Large intestine (tissue), 3 donors: ENCODE results near the gene SRGAP1. TPM values are rescaled to one million over a fixed set of nuclear protein-coding genes. Genes with fewer than 3 reads are reported as not detected.
"Not testable (repeated sequence)": the region's sequence is repeated elsewhere in the genome, so short reads cannot be mapped to it uniquely, and the experiment has no call there.

Experiments
- DNase-seq, 2 donors: peaks; one replicate each; pipeline versions ENCODE4 v3.0.0 to v3.0.0-alpha.2; 2013
- H3K27ac ChIP-seq: one replicate; pipeline ENCODE4 v1.5.1; 2013; ENCODE audit warnings: low read length
- H3K27me3 ChIP-seq: 2 replicates; pipeline ENCODE4 v1.6.1; 2013; ENCODE audit warnings: low read length; ENCODE audit not compliant: control insufficient read depth, insufficient read depth
- H3K36me3 ChIP-seq: 2 replicates; pipeline ENCODE4 v1.6.1; 2013; ENCODE audit warnings: low read length; ENCODE audit not compliant: control insufficient read depth, insufficient read depth
- H3K4me1 ChIP-seq: one replicate; pipeline ENCODE4 v1.6.1; 2013; ENCODE audit warnings: low read length; ENCODE audit not compliant: control insufficient read depth, insufficient read depth
- H3K4me3 ChIP-seq: one replicate; pipeline ENCODE4 v1.5.1; 2013; ENCODE audit warnings: low read length
- H3K9me3 ChIP-seq: one replicate; pipeline ENCODE4 v1.6.1; 2013; ENCODE audit warnings: mild to moderate bottlenecking, low read depth, low read length, moderate library complexity; ENCODE audit not compliant: control insufficient read depth
- WGBS: methylation state at CpG from one replicate; pipeline ENCODE4 v1.1.5; 2013; ENCODE audit warnings: low lambda C conversion rate; ENCODE audit not compliant: insufficient coverage; 5-methylcytosine and 5-hydroxymethylcytosine counted together
- polyA plus RNA-seq: library from polyadenylated mRNA; unstranded; fragments of 120-200 nt; gene quantifications from one replicate; pipeline ENCODE4 v1.2.1, GENCODE V29; 2013

SRGAP1 gene
- polyA plus RNA-seq, 1 donor: 8.6 TPM

DNA sequence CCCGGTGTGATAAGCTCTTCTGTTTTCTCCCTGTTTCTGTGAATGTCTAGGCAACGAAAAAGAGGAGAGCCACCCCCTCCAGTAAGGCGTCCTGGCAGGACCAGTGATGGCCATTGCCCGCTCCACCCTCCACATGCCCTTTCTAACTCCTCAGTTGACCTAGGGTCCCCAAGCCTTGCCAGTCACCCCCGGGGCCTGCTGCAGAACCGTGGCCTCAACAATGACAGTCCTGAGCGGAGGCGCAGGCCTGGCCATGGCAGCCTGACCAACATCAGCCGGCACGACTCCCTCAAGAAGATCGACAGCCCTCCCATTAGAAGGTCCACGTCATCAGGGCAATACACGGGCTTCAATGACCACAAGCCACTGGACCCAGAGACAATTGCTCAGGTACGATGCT is 283.3 kb downstream of the SRGAP1 start:
- Histone ChIP-seq H3K27me3 (no peaks in the 10 kb centered on the region), H3K4me1 (no peaks in the 10 kb centered on the region), H3K27ac (no peak overlapping the region), H3K36me3 (peaks cover 36% of the 10 kb centered on the region), H3K9me3 (no peaks in the 10 kb centered on the region), H3K4me3 (no peak overlapping the region)
- WGBS: no CpG with 5 or more reads among the region's 14 CpGs
- no peak for DNase-seq

DNA sequence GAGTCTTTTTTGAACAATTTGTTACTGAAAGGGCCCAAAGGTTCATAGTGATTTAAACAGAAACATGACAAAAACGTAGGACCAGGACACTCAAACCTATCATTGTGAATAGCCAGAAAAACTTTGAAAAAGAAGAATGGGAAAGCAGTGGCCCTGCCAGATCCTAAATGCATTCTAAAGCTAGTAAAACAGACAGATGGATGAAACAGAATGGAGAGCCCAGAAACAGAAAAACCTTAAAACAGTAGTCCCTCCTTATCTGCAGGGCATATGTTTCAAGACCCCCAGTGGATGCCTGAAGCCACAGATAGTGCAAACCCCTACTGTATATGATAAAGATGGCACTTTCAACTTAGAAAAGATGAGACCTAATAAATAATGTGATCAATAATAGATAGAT is 283.9 kb downstream of the SRGAP1 start:
- no peak overlapping the region for H3K4me3 ChIP-seq
- no peaks in the 10 kb centered on the region for H3K27me3 ChIP-seq
- WGBS: no CpG with 5 or more reads among the region's 1 CpG
- H3K27ac ChIP-seq: no peak overlapping the region
- no peaks in the 10 kb centered on the region for H3K4me1 ChIP-seq
- no peak for DNase-seq
- no peaks in the 10 kb centered on the region for H3K9me3 ChIP-seq
- H3K36me3 ChIP-seq: peaks cover 40% of the 10 kb centered on the region

DNA sequence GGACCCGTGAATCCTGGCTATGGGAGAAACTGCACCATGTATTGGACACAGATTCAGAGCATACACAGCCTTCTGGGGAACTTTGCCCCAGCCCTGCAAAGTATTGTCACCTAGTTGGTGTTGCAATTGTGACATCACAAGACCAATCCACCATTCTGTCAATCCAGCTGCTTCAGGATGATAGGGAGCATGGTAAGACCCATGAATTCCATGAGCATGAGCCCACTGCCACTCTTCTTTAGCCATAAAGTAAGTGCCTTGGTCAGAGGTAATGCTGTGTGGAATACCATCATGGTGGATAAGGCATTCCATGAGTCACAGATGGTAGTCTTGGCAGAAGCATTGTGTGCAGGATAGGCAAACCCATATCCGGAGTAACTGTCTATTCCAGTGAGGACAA is 286.0 kb downstream of the SRGAP1 start:
- no CpG with 5 or more reads among the region's 2 CpGs for WGBS

DNA sequence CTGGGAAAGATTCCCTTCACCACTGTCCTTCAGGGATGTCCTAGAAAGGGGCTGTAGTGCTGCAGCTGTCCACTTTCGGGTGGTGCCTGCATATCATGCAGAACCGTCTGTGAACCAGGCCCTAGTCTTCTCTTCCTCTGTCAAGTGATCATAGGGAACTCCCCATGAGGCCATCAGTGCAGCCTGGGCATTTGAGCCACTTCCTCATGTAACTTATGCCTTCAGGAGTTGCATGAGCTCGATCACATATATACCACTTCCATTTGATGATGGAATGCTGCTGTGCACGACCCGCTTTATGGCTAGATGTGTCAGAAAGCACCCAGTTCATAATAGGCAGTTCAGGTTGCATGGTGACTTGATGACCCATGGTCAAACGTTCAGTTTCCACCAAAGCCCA is 287.0 kb downstream of the SRGAP1 start:
- not testable (repeated sequence) for DNase-seq, H3K4me1 ChIP-seq, H3K27me3 ChIP-seq, H3K4me3 ChIP-seq, H3K27ac ChIP-seq, H3K9me3 ChIP-seq
- WGBS: no CpG with 5 or more reads among the region's 6 CpGs
- H3K36me3 ChIP-seq: peaks cover 40% of the 10 kb centered on the region

More for the DNA sequence above, 286.0 kb downstream of the SRGAP1 start:
- not testable (repeated sequence) for DNase-seq, H3K4me1 ChIP-seq, H3K27ac ChIP-seq, H3K27me3 ChIP-seq, H3K4me3 ChIP-seq, H3K9me3 ChIP-seq
- H3K36me3 ChIP-seq: peaks cover 41% of the 10 kb centered on the region

DNA sequence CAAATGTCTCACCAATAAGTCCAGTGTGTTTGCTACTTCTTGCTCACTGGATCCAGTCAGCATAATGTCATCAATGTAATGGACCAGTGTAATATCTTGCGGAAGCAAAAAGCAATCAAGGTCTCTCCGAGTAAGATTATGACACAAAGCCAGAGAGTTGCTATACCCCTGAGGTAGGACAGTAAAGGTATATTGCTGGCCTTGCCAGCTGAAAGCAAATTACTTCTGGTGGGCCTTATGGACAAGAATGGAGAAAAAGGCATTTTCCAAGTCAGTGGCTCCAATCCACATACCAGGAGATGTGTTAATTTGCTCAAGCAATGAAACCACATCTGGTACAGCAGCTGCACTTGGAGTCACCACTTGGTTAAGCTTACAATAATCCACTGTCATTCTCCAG is 288.2 kb downstream of the SRGAP1 start:
- WGBS: no CpG with 5 or more reads among the region's 2 CpGs
- not testable (repeated sequence) for H3K9me3 ChIP-seq, H3K27ac ChIP-seq, H3K27me3 ChIP-seq, H3K4me1 ChIP-seq, H3K4me3 ChIP-seq, DNase-seq
- H3K36me3 ChIP-seq: peaks cover 37% of the 10 kb centered on the region

DNA sequence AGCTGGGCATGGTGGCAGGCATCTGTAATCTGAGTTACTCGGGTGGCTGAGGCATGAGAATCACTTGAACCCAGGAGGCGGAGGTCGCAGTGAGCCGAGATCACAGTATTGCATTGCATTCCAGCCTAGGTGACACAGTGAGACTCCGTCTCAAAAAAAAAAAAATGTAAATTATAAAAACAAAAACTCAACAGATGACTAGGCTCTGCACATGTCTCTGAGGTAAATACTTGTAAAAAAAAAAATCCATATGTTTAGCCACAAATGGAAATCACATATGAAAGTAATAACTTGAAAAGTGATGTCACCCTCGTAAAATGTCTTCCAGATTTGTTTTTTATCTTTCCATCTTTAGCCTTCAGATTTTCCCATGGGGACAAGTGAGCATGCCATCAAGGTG is 292.6 kb downstream of the SRGAP1 start:
- DNase-seq: no peak
- Histone ChIP-seq H3K4me1 (no peaks in the 10 kb centered on the region), H3K9me3 (no peaks in the 10 kb centered on the region), H3K36me3 (peaks cover 12% of the 10 kb centered on the region), H3K4me3 (no peak overlapping the region), H3K27ac (no peak overlapping the region), H3K27me3 (no peaks in the 10 kb centered on the region)
- 100% methylated on average over 1 of the region's 6 CpGs for WGBS

DNA sequence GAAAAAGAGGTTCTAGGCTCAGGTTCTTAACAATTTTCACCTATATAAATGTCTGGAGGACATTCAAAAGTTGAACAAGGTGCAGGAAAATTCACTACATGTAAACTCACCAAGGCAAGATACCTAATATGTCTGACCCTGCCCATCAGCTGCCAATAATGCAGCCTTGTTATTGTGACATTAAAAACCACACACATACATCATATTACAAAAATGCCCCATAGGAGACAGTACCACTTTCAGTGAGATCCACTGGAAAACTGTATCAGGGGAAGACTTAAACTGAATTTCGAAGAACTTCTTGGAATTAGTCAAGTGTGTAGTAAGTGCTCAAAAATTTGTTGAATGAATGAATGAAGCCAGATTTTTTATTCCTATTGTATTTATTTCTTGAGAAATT is 294.5 kb downstream of the SRGAP1 start:
- no peak for DNase-seq
- no peaks in the 10 kb centered on the region for H3K27me3 ChIP-seq
- H3K27ac ChIP-seq: no peak overlapping the region
- WGBS: no CpG with 5 or more reads among the region's 1 CpG
- H3K9me3 ChIP-seq: no peaks in the 10 kb centered on the region
- H3K4me3 ChIP-seq: no peak overlapping the region
- no peaks in the 10 kb centered on the region for H3K4me1 ChIP-seq
- H3K36me3 ChIP-seq: peaks cover 24% of the 10 kb centered on the region

DNA sequence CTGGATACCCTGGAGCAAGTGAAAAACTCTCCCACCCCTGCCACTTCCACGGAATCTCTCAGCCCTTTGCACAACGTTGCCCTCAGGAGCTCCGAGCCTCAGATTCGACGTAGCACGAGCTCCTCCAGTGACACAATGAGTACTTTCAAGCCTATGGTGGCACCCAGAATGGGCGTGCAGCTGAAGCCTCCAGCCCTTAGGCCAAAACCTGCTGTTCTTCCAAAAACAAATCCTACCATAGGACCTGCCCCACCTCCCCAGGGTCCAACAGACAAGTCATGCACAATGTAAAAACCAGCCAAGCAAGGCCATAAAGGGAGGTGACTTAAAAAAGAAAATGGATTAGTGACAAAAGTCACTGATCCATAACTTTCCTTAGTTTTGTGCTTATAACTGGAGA is 297.9 kb downstream of the SRGAP1 start:
- H3K9me3 ChIP-seq: no peaks in the 10 kb centered on the region
- no CpG with 5 or more reads among the region's 7 CpGs for WGBS
- H3K4me3 ChIP-seq: no peak overlapping the region
- no peak overlapping the region for H3K27ac ChIP-seq
- H3K36me3 ChIP-seq: peaks cover 26% of the 10 kb centered on the region
- no peaks in the 10 kb centered on the region for H3K27me3 ChIP-seq
- DNase-seq: no peak
- H3K4me1 ChIP-seq: no peaks in the 10 kb centered on the region

DNA sequence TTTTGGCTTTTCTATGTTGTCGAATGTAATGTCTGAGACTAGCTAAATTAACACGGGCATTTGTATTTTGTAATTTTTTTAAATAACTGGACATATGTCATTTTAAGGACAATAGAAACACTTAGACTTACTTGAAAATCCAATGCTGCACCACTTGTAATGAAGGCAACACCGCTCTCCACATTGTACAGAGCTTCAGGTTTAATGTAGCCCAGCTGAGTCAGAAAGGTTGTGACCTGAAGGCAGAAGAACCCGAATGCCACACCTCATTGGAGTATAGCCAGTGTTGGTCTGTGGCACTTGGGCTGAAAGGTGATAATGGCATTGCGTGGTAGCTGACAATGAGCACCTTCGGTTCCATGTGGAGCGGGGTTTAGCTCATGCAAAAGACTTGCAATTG is 298.3 kb downstream of the SRGAP1 start:
- Histone ChIP-seq H3K27me3 (no peaks in the 10 kb centered on the region), H3K4me1 (no peaks in the 10 kb centered on the region), H3K27ac (no peak overlapping the region), H3K9me3 (no peaks in the 10 kb centered on the region), H3K36me3 (peaks cover 26% of the 10 kb centered on the region), H3K4me3 (no peak overlapping the region)
- no peak for DNase-seq
- 100% methylated on average over 1 of the region's 7 CpGs for WGBS

DNA sequence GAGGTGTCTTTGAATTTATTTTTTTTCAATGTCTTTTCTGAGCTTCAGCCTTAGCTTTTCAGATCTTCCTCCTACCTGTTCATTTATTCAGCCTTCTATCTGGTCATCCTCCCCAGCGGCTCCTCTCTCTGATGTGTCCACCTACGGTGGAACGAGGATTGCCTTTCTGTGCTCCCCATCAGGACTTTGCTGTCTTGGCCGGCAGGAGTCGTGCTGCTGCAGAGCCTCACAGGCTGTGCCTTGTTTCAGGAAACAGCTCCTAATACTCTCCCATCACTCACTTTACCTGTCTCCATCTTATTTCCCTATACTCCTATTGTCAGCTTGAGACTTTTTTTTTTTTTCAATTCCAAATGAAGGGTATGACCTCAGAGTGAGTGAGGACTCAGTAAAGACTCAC is 300.7 kb downstream of the SRGAP1 start:
- WGBS: no CpG with 5 or more reads among the region's 5 CpGs
- Histone ChIP-seq H3K9me3 (no peaks in the 10 kb centered on the region), H3K27ac (no peak overlapping the region), H3K4me3 (no peak overlapping the region), H3K27me3 (no peaks in the 10 kb centered on the region), H3K4me1 (no peaks in the 10 kb centered on the region), H3K36me3 (peaks cover 24% of the 10 kb centered on the region)
- DNase-seq: no peak

DNA sequence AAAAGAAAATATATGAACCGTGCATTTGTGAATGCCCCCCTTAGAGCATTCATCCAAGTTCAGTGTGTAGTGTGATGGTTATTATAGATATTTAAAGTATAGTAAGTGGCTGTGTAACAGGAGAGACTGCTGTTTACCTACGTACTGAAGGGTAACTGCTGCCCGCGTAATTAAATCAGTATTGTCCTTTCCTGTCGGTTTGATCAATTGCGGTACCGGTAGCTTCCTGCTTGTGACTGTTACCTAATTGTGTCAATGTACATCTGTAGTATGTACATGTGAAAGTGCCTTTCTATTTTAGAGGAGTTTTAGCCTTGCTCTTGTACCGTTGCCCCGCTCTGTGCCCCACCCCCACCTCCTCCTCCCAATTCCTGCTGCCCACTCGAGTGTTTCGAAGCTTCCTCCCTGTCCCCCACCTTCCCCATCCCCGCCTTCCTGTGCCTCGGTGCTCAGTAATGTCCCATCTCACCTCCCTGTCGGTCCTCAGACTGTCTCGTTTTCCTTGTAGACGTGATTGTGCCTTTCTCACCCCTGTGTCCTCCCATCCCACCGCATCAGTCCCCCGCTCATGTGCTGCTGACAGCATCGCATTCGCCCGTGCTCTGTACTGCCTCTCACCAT is 302.6 kb downstream of the SRGAP1 start:
- Histone ChIP-seq H3K4me1 (no peaks in the 10 kb centered on the region), H3K27me3 (no peaks in the 10 kb centered on the region), H3K36me3 (peaks cover 22% of the 10 kb centered on the region), H3K9me3 (no peaks in the 10 kb centered on the region), H3K4me3 (no peak overlapping the region), H3K27ac (no peak overlapping the region)
- DNase-seq: no peak
- WGBS: 82% methylated on average over 6 of the region's 21 CpGs
